ENCODE measurements around the gene MNX1. TPM values are rescaled to one million over a fixed set of nuclear protein-coding genes. Genes with fewer than 3 reads are reported as not detected.

Gene MNX1
- total RNA-seq, 4 donors from 2014 or later: 11.7 to 23.2 (median 13.1) TPM

GRCh38 chr7:157024716-157025115, 14.3 kb upstream of the MNX1 start:
- Histone ChIP-seq H3K4me3 (no peak overlapping the region), H3K4me1 (peaks cover 11 to 30% (median 20%) of the 10 kb centered on the region in 4 donors), H3K9me3 (no peaks in the 10 kb centered on the region), H3K36me3 (no peaks in the 10 kb centered on the region), H3K27ac (no peak overlapping the region), H3K27me3 (peaks cover 100% of the 10 kb centered on the region)
- intact Hi-C loops (cut with DNase I; ENCODE audit: low total_unique reads) (no loop called here), in situ Hi-C loops (cut with MboI; ENCODE audit: low pct_ligation_motif_present in 1 of 4, low pct_unique_long_range_greater_than_20kb in 1 of 4, low sequenced_read_pairs in 3 of 4) (no loop called here)
- 72 to 100% methylated on average over 1 to 3 of the region's 3 CpGs for WGBS, 2 donors (ENCODE audit: low coverage in 1 of 2)
- no peak for TF ChIP-seq POLR2AphosphoS5 (IDR thresholded peaks at IDR 0.05)
- TF ChIP-seq CTCF (IDR thresholded peaks at IDR 0.05): no peak
- no peak for DNase-seq

GRCh38 chr7:157023589-157023905, 13.1 kb upstream of the MNX1 start:
- Histone ChIP-seq H3K36me3 (no peaks in the 10 kb centered on the region), H3K4me1 (peaks cover 11 to 41% (median 26%) of the 10 kb centered on the region in 4 donors), H3K4me3 (no peak overlapping the region), H3K9me3 (no peaks in the 10 kb centered on the region), H3K27ac (no peak overlapping the region), H3K27me3 (peaks cover 100% of the 10 kb centered on the region)
- no peak for DNase-seq
- 3 to 19% methylated on average over 4 of the region's 4 CpGs for WGBS, 2 donors (ENCODE audit: low coverage in 1 of 2)
- in situ Hi-C loops (cut with MboI; ENCODE audit: low pct_ligation_motif_present in 1 of 4, low pct_unique_long_range_greater_than_20kb in 1 of 4, low sequenced_read_pairs in 3 of 4): no loop called here
- intact Hi-C loops (cut with DNase I; ENCODE audit: low total_unique reads): no loop called here
- TF ChIP-seq CTCF (IDR thresholded peaks at IDR 0.05) (no peak), POLR2A (IDR thresholded peaks at IDR 0.05) (no peak), EP300 (IDR thresholded peaks at IDR 0.05; ENCODE audit: low read depth) (no peak), POLR2AphosphoS5 (IDR thresholded peaks at IDR 0.05) (no peak)

GRCh38 chr7:157022681-157023588, 12.5 kb upstream of the MNX1 start:
- H3K4me3 ChIP-seq: no peak overlapping the region
- 16 to 25% methylated on average over 5 to 19 of the region's 19 CpGs for WGBS, 2 donors (ENCODE audit: low coverage in 1 of 2)
- in situ Hi-C loops (cut with MboI; ENCODE audit: low pct_ligation_motif_present in 1 of 4, low pct_unique_long_range_greater_than_20kb in 1 of 4, low sequenced_read_pairs in 3 of 4): no loop called here
- intact Hi-C loops (cut with DNase I; ENCODE audit: low total_unique reads): no loop called here
- H3K9me3 ChIP-seq: no peaks in the 10 kb centered on the region
- peaks cover 100% of the 10 kb centered on the region for H3K27me3 ChIP-seq
- H3K27ac ChIP-seq: no peak overlapping the region
- peaks cover 15 to 46% (median 31%) of the 10 kb centered on the region in 4 donors for H3K4me1 ChIP-seq
- peak; percentile 52 for DNase-seq
- TF ChIP-seq EP300 (IDR thresholded peaks at IDR 0.05; ENCODE audit: low read depth) (no peak), POLR2A (IDR thresholded peaks at IDR 0.05) (no peak), POLR2AphosphoS5 (IDR thresholded peaks at IDR 0.05) (no peak), CTCF (IDR thresholded peaks at IDR 0.05) (no peak)
- no peaks in the 10 kb centered on the region for H3K36me3 ChIP-seq

- peak overlapping the region in 1 of 4 donors; percentile 42 for H3K4me3 ChIP-seq
- H3K36me3 ChIP-seq: no peaks in the 10 kb centered on the region
- intact Hi-C loops (cut with DNase I; ENCODE audit: low total_unique reads) (no loop called here), in situ Hi-C loops (cut with MboI; ENCODE audit: low pct_ligation_motif_present in 1 of 4, low pct_unique_long_range_greater_than_20kb in 1 of 4, low sequenced_read_pairs in 3 of 4) (no loop called here)
- TF ChIP-seq EP300 (IDR thresholded peaks at IDR 0.05; ENCODE audit: low read depth) (no peak), CTCF (IDR thresholded peaks at IDR 0.05) (no peak), POLR2A (IDR thresholded peaks at IDR 0.05) (no peak), POLR2AphosphoS5 (IDR thresholded peaks at IDR 0.05) (no peak)
- H3K27ac ChIP-seq: no peak overlapping the region
- H3K27me3 ChIP-seq: peaks cover 100% of the 10 kb centered on the region
- WGBS, 2 donors (ENCODE audit: low coverage in 1 of 2): 9% methylated on average over 30 of the region's 30 CpGs; no CpG with 5 or more reads in 1 of the 2 donors
- no peak for DNase-seq
- H3K4me1 ChIP-seq: peaks cover 15 to 51% (median 32%) of the 10 kb centered on the region in 4 donors
- H3K9me3 ChIP-seq: no peaks in the 10 kb centered on the region
Measured at GRCh38 chr7:157021871-157022680, 11.6 kb upstream of the MNX1 start.
